ENCODE data around the gene S1PR4.

S1PR4 gene

DNA sequence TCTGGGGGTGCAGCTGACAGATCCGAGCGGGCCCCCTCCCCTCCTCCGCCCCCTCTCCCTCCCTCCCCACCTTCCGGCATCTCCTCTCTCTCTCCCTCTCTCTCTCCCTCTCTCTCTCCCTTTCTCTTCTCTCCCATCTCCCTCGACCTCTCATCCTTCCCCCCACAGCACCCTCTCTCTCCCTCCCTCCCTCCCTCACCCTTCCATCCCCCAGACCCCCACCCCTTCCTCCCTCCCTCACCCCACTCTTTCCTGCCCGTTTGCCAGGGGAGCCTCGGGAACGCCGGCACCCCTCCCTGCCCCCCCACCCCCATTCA lies 46.6 kb downstream of the S1PR4 start:
- no peak for DNase-seq

DNA sequence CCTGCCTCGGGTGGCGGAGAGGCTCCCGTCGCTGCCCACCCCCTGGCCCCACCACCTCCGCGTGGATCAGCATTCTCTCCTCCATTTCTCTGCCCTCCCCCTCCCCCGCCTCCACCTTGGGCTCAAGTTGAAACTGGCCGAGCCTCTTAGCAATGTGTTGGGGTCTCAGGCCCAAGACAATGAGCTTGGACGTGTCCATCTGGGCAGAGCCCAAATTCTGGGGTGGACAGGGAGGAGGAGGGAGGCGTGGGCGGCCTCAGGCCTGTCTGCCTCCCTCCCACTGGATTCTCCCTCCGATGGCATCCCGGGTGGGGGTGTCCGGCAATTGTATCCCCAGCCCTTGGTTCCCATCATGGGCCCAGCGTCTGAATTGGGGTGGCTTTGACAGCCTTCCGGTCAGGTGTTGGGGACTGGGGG lies 47.1 kb downstream of the S1PR4 start:
- DNase-seq, result no peak

GRCh38 chr19:3227054-3227626 lies 48.6 kb downstream of the S1PR4 start:
- DNase-seq, result no peak

GRCh38 chr19:3229346-3229743 lies 50.8 kb downstream of the S1PR4 start:
- DNase-seq, result no peak
